ENCODE measurements around the gene SLC4A3. TPM values are rescaled to one million over a fixed set of nuclear protein-coding genes. Genes with fewer than 3 reads are reported as not detected.
A peak's percentile ranks its signal among the peaks of the same experiment; 100 is the strongest.

Gene SLC4A3
- total and polyA plus RNA-seq, 2 of the 13 experiments (the other 11 are each of a cell fraction or from before 2014, with no cell fraction given): 0.18 to 0.95 TPM

DNA sequence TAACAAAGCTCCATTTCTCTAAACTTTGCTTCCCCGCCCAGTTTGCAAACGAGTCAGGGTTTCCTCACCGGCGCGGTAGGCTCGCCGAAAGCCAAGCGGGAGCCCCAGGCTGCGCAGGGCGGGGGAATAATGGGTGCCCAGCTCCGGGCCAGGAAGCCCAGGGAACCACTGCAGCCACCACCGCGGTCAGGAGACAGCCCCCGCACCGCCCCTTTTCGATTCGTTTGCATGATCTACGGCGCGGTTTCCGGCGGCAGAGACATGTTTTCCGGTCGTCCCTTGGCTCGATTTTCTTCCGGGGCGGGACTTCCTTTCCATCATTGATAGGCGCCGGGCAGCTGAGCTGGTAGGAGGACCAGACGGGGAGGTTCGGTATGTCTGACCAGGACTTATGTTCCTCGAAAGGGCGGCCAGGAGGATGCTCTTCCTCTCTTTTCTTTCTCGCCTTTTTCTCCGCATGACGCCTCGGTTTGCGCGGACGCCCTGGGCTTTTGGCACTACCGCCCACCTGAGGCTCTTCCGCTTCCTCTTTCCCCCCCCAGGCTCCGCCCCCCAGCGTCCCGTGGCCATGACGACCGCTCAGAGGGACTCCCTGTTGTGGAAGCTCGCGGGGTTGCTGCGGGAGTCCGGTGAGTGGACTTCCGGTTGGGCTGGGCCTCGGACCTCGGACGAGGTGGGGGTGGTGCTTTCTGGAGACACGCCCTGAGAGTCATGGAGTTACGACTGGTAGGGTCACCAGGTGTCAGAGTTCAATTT lies 29.7 kb upstream of the SLC4A3 start, which contains the start of gene STK11IP (continued):
- TF ChIP-seq, protein P1, sequence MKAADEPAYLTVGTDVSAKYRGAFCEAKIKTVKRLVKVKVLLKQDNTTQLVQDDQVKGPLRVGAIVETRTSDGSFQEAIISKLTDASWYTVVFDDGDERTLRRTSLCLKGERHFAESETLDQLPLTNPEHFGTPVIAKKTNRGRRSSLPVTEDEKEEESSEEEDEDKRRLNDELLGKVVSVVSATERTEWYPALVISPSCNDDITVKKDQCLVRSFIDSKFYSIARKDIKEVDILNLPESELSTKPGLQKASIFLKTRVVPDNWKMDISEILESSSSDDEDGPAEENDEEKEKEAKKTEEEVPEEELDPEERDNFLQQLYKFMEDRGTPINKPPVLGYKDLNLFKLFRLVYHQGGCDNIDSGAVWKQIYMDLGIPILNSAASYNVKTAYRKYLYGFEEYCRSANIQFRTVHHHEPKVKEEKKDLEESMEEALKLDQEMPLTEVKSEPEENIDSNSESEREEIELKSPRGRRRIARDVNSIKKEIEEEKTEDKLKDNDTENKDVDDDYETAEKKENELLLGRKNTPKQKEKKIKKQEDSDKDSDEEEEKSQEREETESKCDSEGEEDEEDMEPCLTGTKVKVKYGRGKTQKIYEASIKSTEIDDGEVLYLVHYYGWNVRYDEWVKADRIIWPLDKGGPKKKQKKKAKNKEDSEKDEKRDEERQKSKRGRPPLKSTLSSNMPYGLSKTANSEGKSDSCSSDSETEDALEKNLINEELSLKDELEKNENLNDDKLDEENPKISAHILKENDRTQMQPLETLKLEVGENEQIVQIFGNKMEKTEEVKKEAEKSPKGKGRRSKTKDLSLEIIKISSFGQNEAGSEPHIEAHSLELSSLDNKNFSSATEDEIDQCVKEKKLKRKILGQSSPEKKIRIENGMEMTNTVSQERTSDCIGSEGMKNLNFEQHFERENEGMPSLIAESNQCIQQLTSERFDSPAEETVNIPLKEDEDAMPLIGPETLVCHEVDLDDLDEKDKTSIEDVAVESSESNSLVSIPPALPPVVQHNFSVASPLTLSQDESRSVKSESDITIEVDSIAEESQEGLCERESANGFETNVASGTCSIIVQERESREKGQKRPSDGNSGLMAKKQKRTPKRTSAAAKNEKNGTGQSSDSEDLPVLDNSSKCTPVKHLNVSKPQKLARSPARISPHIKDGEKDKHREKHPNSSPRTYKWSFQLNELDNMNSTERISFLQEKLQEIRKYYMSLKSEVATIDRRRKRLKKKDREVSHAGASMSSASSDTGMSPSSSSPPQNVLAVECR (CRISPR knock-in tag; IDR thresholded peaks at IDR 0.05; ENCODE audit: borderline replicate concordance): peak; percentile 99
- TF ChIP-seq NFATC3 (CRISPR knock-in tag; IDR thresholded peaks at IDR 0.05): peak; percentile 58
- TF ChIP-seq ZSCAN25 (CRISPR knock-in tag; IDR thresholded peaks at IDR 0.05): no peak; the same call in 1 of the 2 replicates
- TF ChIP-seq, protein P2, sequence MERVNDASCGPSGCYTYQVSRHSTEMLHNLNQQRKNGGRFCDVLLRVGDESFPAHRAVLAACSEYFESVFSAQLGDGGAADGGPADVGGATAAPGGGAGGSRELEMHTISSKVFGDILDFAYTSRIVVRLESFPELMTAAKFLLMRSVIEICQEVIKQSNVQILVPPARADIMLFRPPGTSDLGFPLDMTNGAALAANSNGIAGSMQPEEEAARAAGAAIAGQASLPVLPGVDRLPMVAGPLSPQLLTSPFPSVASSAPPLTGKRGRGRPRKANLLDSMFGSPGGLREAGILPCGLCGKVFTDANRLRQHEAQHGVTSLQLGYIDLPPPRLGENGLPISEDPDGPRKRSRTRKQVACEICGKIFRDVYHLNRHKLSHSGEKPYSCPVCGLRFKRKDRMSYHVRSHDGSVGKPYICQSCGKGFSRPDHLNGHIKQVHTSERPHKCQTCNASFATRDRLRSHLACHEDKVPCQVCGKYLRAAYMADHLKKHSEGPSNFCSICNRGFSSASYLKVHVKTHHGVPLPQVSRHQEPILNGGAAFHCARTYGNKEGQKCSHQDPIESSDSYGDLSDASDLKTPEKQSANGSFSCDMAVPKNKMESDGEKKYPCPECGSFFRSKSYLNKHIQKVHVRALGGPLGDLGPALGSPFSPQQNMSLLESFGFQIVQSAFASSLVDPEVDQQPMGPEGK (CRISPR knock-in tag; IDR thresholded peaks at IDR 0.05): peak; percentile 92
- TF ChIP-seq MAFK (conservative IDR thresholded peaks at IDR 0.05 in 1 of 2, IDR thresholded peaks at IDR 0.05 in 1 of 2; ENCODE audit: low read length in 2 of 2): no peak
- no peak for TF ChIP-seq ZNF282 (IDR thresholded peaks at IDR 0.05; ENCODE audit: partially characterized antibody)
- TF ChIP-seq NFIB (CRISPR knock-in tag; IDR thresholded peaks at IDR 0.05; ENCODE audit: borderline replicate concordance): no peak
- peak; percentile 16; the same call in 1 of the 2 replicates for TF ChIP-seq ZNF256 (CRISPR knock-in tag; conservative IDR thresholded peaks at IDR 0.05)
- TF ChIP-seq ZNF674 (CRISPR knock-in tag; IDR thresholded peaks at IDR 0.05; ENCODE audit: low read depth): peak; percentile 75; the same call in 1 of the 2 replicates
- TF ChIP-seq KLF15 (CRISPR knock-in tag; IDR thresholded peaks at IDR 0.05; ENCODE audit: borderline replicate concordance): no peak
- TF ChIP-seq ZNF292 (CRISPR knock-in tag; IDR thresholded peaks at IDR 0.05; ENCODE audit: borderline replicate concordance, low read depth): peak; percentile 58; the same call in 1 of the 2 replicates
- TF ChIP-seq CHD4 (IDR thresholded peaks at IDR 0.05; ENCODE audit: borderline replicate concordance, low read length): no peak
- TF ChIP-seq NPAS2 (CRISPR knock-in tag; IDR thresholded peaks at IDR 0.05; ENCODE audit: borderline replicate concordance): no peak
- TF ChIP-seq ZNF34 (CRISPR knock-in tag; IDR thresholded peaks at IDR 0.05; ENCODE audit: borderline replicate concordance): peak; percentile 77; the same call in 1 of the 2 replicates
- peak; percentile 67; the same call in 1 of the 2 replicates for TF ChIP-seq ZNF552 (CRISPR knock-in tag; IDR thresholded peaks at IDR 0.05; ENCODE audit: borderline replicate concordance)
- peak; percentile 78; the same call in 1 of the 2 replicates for TF ChIP-seq EEA1 (CRISPR knock-in tag; IDR thresholded peaks at IDR 0.05; ENCODE audit: borderline replicate concordance)
- TF ChIP-seq NRL (CRISPR knock-in tag; IDR thresholded peaks at IDR 0.05; ENCODE audit: borderline replicate concordance): peak; percentile 86; the same call in 1 of the 2 replicates
- TF ChIP-seq RBM22 (optimal IDR thresholded peaks at IDR 0.05; ENCODE audit: low read length): peak; percentile 100
- TF ChIP-seq HNRNPK (IDR thresholded peaks at IDR 0.05; ENCODE audit: low read depth, low read length, poor library complexity, severe bottlenecking): no peak
- TF ChIP-seq SAP130 (CRISPR knock-in tag; IDR thresholded peaks at IDR 0.05; ENCODE audit: low read depth): peak; percentile 99
- TF ChIP-seq SYNCRIP (IDR thresholded peaks at IDR 0.05; ENCODE audit: insufficient read depth, low read depth, low read length): no peak
- peak; percentile 73; the same call in 1 of the 2 replicates for TF ChIP-seq WIZ (CRISPR knock-in tag; IDR thresholded peaks at IDR 0.05)
- peak; percentile 75 for TF ChIP-seq AHR (CRISPR knock-in tag; IDR thresholded peaks at IDR 0.05)
- peak; percentile 68; the same call in 1 of the 2 replicates for TF ChIP-seq MED1 (CRISPR knock-in tag; IDR thresholded peaks at IDR 0.05)
